ENCODE data around the gene DGKI. TPM values are rescaled to one million over a fixed set of nuclear protein-coding genes. Genes with fewer than 3 reads are reported as not detected.
A peak's percentile ranks its signal among the peaks of the same experiment; 100 is the strongest.

Gene DGKI
- total and polyA plus RNA-seq, 11 donors, result 0.36 to 4.6 (median 1.0) TPM

- H3K27ac ChIP-seq, result no peak overlapping the region
- H3K4me1 ChIP-seq, result peaks cover 0 to 13% (median 0%) of the 10 kb centered on the region in 12 donors
- H3K9me3 ChIP-seq, result no peaks in the 10 kb centered on the region
- no peaks in the 10 kb centered on the region for H3K36me3 ChIP-seq
- TF ChIP-seq POLR2A (IDR thresholded peaks at IDR 0.05), result no peak
- no peak for TF ChIP-seq CTCF (IDR thresholded peaks at IDR 0.05)
- intact Hi-C loops (cut with DNase I), result loop anchor here in 1 of 10 donors (10.0 kb wide), 1 partner anchor 1183 kb away; no protein-coding TSS in a partner anchor
- no peak overlapping the region for H3K4me3 ChIP-seq
- WGBS, 4 donors, result 79 to 90% (median 85%) methylated on average over 5 of the region's 5 CpGs
- DNase-seq (no peak), ATAC-seq (no peak)
- no peaks in the 10 kb centered on the region for H3K27me3 ChIP-seq
Measured at GRCh38 chr7:137587326-137587725, 259.4 kb downstream of the DGKI start.

- no peaks in the 10 kb centered on the region for H3K4me1 ChIP-seq
- no peak overlapping the region for H3K27ac ChIP-seq
- no peak for ATAC-seq
- no peaks in the 10 kb centered on the region for H3K27me3 ChIP-seq
- 72 to 74% (median 73%) methylated on average over 3 of the region's 3 CpGs for WGBS, 4 donors
- intact Hi-C loops (cut with DNase I), result loop anchor here in 1 of 10 donors (10.0 kb wide), 1 partner anchor 1181 kb away; no protein-coding TSS in a partner anchor
- H3K36me3 ChIP-seq, result no peaks in the 10 kb centered on the region
- H3K9me3 ChIP-seq, result no peaks in the 10 kb centered on the region
- H3K4me3 ChIP-seq, result no peak overlapping the region
- no peak for DNase-seq
- TF ChIP-seq POLR2A (IDR thresholded peaks at IDR 0.05), result no peak
- no peak for TF ChIP-seq CTCF (IDR thresholded peaks at IDR 0.05)
Measured at GRCh38 chr7:137585591-137585990, 261.2 kb downstream of the DGKI start.

- intact Hi-C loops (cut with DNase I), result loop anchor here in 2 of 10 donors (5.0 to 10.0 kb wide), 2 partner anchors 146 to 1178 kb away; no protein-coding TSS in a partner anchor
- Histone ChIP-seq H3K9me3 (no peaks in the 10 kb centered on the region), H3K36me3 (no peaks in the 10 kb centered on the region), H3K27me3 (no peaks in the 10 kb centered on the region), H3K27ac (peak overlapping the region in 1 of 12 donors; percentile 44), H3K4me3 (no peak overlapping the region), H3K4me1 (peaks cover 0 to 11% (median 0%) of the 10 kb centered on the region in 12 donors)
- DNase-seq, result no peak
- ATAC-seq, result no peak
- TF ChIP-seq POLR2A (IDR thresholded peaks at IDR 0.05), result no peak
- no peak for TF ChIP-seq CTCF (IDR thresholded peaks at IDR 0.05)
- WGBS, 4 donors, result 63 to 80% (median 72%) methylated on average over 1 of the region's 1 CpG
Measured at GRCh38 chr7:137583172-137583571, 263.6 kb downstream of the DGKI start.

GRCh38 chr7:137579913-137580640 lies 266.7 kb downstream of the DGKI start:
- Histone ChIP-seq H3K27ac (no peak overlapping the region), H3K27me3 (no peaks in the 10 kb centered on the region), H3K36me3 (no peaks in the 10 kb centered on the region), H3K9me3 (no peaks in the 10 kb centered on the region), H3K4me3 (no peak overlapping the region), H3K4me1 (peaks cover 0 to 11% (median 0%) of the 10 kb centered on the region in 12 donors)
- ATAC-seq (peak in 2 of 4 donors; percentile 52 to 74), DNase-seq (no peak)
- 59 to 74% (median 72%) methylated on average over 2 of the region's 2 CpGs for WGBS, 4 donors
- intact Hi-C loops (cut with DNase I), result loop anchor here in 2 of 10 donors (5.0 to 10.0 kb wide), 2 partner anchors 143 to 1175 kb away; no protein-coding TSS in a partner anchor
- TF ChIP-seq POLR2A (IDR thresholded peaks at IDR 0.05) (no peak), CTCF (IDR thresholded peaks at IDR 0.05) (no peak)
